Uterus (tissue), 2 donors: ENCODE results near the gene OTOP2.

Source experiments
- CTCF ChIP-seq, 4 experiments: fragments of 200-600 bp in 2 of 4; fragments of 450-650 bp in 2 of 4; sonication (generic) in 2 of 4; IDR thresholded peaks; one replicate each; pipeline ENCODE4 v1.5.1; 2016 to 2019; ENCODE audit warnings: antibody characterized with exemption in 4 of 4, mild to moderate bottlenecking in 2 of 4, moderate library complexity in 1 of 4
- POLR2A ChIP-seq, 2 donors: fragments of 450-650 bp; IDR thresholded peaks; one replicate each; pipeline ENCODE4 v1.6.1; 2016; ENCODE audit warnings: antibody characterized with exemption in 2 of 2, mild to moderate bottlenecking in 1 of 2, moderate library complexity in 1 of 2

GRCh38 chr17:74903034-74903433 lies 21.0 kb upstream of the OTOP2 start:
- TF ChIP-seq CTCF (IDR thresholded peaks at IDR 0.05) = no peak
- no peak for TF ChIP-seq POLR2A (IDR thresholded peaks at IDR 0.05)
